K562 (cell line): ENCODE results near the gene DDR1. TPM values are rescaled to one million over a fixed set of nuclear protein-coding genes. Genes with fewer than 3 reads are reported as not detected.
A peak's percentile ranks its signal among the peaks of the same experiment; 100 is the strongest.

Source experiments
- CCAR2 ChIP-seq: fragments of 200-400 bp; formaldehyde crosslinking; IDR thresholded peaks from 2 replicates; pipeline ENCODE4 v1.6.1; 2017; ENCODE audit warnings: mild to moderate bottlenecking, low read depth, low read length
- ELF2 ChIP-seq: fragments of 250-450 bp; sonication (Bioruptor Pico); IDR thresholded peaks from 2 replicates; pipeline ENCODE4 v1.5.0; 2021; ENCODE audit warnings: mild to moderate bottlenecking
- FOXJ3 ChIP-seq: sonication (generic); formaldehyde crosslinking; IDR thresholded peaks from 2 replicates; pipeline ENCODE4 v1.4.0; 2020; ENCODE audit warnings: mild to moderate bottlenecking, missing genetic modification reagents
- FOXM1 ChIP-seq, 2 experiments: fragments of 450-650 bp in 1 of 2; sonication (generic) in 1 of 2; formaldehyde crosslinking in 1 of 2; IDR thresholded peaks; 2 replicates each; pipeline versions ENCODE4 v1.6.1 to v1.9.0; 2017 to 2022; ENCODE audit warnings: low read depth in 2 of 2, mild to moderate bottlenecking in 2 of 2, missing genetic modification reagents in 1 of 2, moderate library complexity in 1 of 2
- KLF6 ChIP-seq: fragments of 250-450 bp; sonication (Bioruptor Pico); IDR thresholded peaks from 2 replicates; pipeline ENCODE4 v1.4.0; 2020; ENCODE audit warnings: mild to moderate bottlenecking, moderate library complexity, borderline replicate concordance
- LARP7 ChIP-seq: fragments of 450-650 bp; IDR thresholded peaks from 2 replicates; pipeline ENCODE4 v1.6.1; 2016
- NFYB ChIP-seq: IDR thresholded peaks from 2 replicates; pipeline ENCODE4 v1.6.1; 2011; ENCODE audit warnings: mild to moderate bottlenecking, moderate library complexity; ENCODE audit not compliant: insufficient read length; ENCODE audit errors: extremely low read depth
- POLR2AphosphoS5 ChIP-seq: IDR thresholded peaks from 2 replicates; pipeline ENCODE4 v1.6.1; 2011; ENCODE audit warnings: mild to moderate bottlenecking, low read depth, low read length, moderate library complexity; ENCODE audit not compliant: control insufficient read depth, insufficient read depth
- RAD51 ChIP-seq: fragments of 450-650 bp; IDR thresholded peaks from 2 replicates; pipeline ENCODE4 v1.7.1; 2016; ENCODE audit warnings: low read depth, mild to moderate bottlenecking, borderline replicate concordance
- RB1 ChIP-seq: fragments of 450-650 bp; IDR thresholded peaks from 2 replicates; pipeline ENCODE4 v1.6.1; 2017; ENCODE audit warnings: low read depth, mild to moderate bottlenecking
- RBBP5 ChIP-seq: fragments of 200-600 bp; sonication (generic); IDR thresholded peaks from 2 replicates; pipeline ENCODE4 v1.6.1; 2012; ENCODE audit warnings: borderline replicate concordance, mild to moderate bottlenecking, low read length, control low read depth, inconsistent platforms; ENCODE audit not compliant: insufficient read depth, poor library complexity, severe bottlenecking
- RBM34 ChIP-seq: fragments of 200-400 bp; formaldehyde crosslinking; IDR thresholded peaks from 2 replicates; pipeline ENCODE4 v1.6.1; 2018; ENCODE audit warnings: low read length, borderline replicate concordance; ENCODE audit not compliant: insufficient read depth
- RCOR1 ChIP-seq, 2 experiments: IDR thresholded peaks; 2 replicates each; pipeline ENCODE4 v1.6.1; 2012; ENCODE audit warnings: low read depth in 2 of 2, low read length in 2 of 2, borderline replicate concordance in 1 of 2, improper control_type of control experiment in 1 of 2
- SMAD3 ChIP-seq: fragments of 450-650 bp; formaldehyde crosslinking; conservative IDR thresholded peaks from 2 replicates; pipeline ENCODE4 v1.4.0; 2020; ENCODE audit warnings: mild to moderate bottlenecking
- TAF9B ChIP-seq: fragments of 450-650 bp; IDR thresholded peaks from 2 replicates; pipeline ENCODE4 v1.6.1; 2018; ENCODE audit warnings: mild to moderate bottlenecking; ENCODE audit not compliant: partially characterized antibody
- ZFX ChIP-seq: sonication (generic); formaldehyde crosslinking; IDR thresholded peaks from 2 replicates; pipeline ENCODE4 v1.8.0; 2022; ENCODE audit warnings: mild to moderate bottlenecking, missing genetic modification reagents, moderate library complexity
- ZNF57 ChIP-seq: fragments of 450-650 bp; formaldehyde crosslinking; IDR thresholded peaks from 2 replicates; pipeline ENCODE4 v1.4.0; 2020; ENCODE audit warnings: mild to moderate bottlenecking, moderate library complexity
- polyA plus RNA-seq, 8 experiments: library from polyadenylated mRNA; depleted of rRNA in 4 of 8; stranded (reverse) in 5 of 8; unstranded in 3 of 8; fragments of >200 nt; fragmentation: Nextera tagmentation in 2 of 8; fragmentation: Illumina TruSeq in 1 of 8; extraction: Ambion mirVana in 2 of 8; extraction: Trizol in 1 of 8; gene quantifications; 2 replicates each; pipeline versions ENCODE4 v1.2.1 to v1.2.3, GENCODE V29; 2011 to 2014; ENCODE audit warnings: inconsistent platforms in 1 of 8, missing spikeins in 1 of 8
- total RNA-seq, 7 experiments: library from RNA; depleted of rRNA in 6 of 7; stranded (reverse); fragments of >200 nt in 6 of 7; fragmentation: Illumina TruSeq in 2 of 7; extraction: Trizol in 2 of 7; gene quantifications; 2 replicates each; pipeline versions ENCODE4 v1.2.1 to v1.2.3, GENCODE V29; 2011 to 2021; ENCODE audit warnings: low replicate concordance in 1 of 7
- TF ChIP-seq, protein P1 (sequence below): fragments of 250-450 bp; sonication (Bioruptor Pico); IDR thresholded peaks from 2 replicates; pipeline ENCODE4 v1.4.0; 2020; ENCODE audit warnings: mild to moderate bottlenecking
- TF ChIP-seq, protein P2 (sequence below): fragments of 450-650 bp; formaldehyde crosslinking; IDR thresholded peaks from 2 replicates; pipeline ENCODE4 v1.4.0; 2020; ENCODE audit warnings: mild to moderate bottlenecking, moderate library complexity
- TF ChIP-seq, protein P3 (sequence below): fragments of 250-450 bp; sonication (Bioruptor Pico); IDR thresholded peaks from 2 replicates; pipeline ENCODE4 v1.8.0; 2021; ENCODE audit warnings: mild to moderate bottlenecking, moderate library complexity
- TF ChIP-seq, protein P4 (sequence below): fragments of 250-450 bp; sonication (Bioruptor Pico); IDR thresholded peaks from 2 replicates; pipeline ENCODE4 v1.8.0; 2021; ENCODE audit warnings: borderline replicate concordance, mild to moderate bottlenecking, moderate library complexity; ENCODE audit not compliant: poor library complexity, severe bottlenecking
- TF ChIP-seq, protein P5 (sequence below): fragments of 250-450 bp; sonication (Bioruptor Pico); IDR thresholded peaks from 2 replicates; pipeline ENCODE4 v1.8.0; 2022; ENCODE audit warnings: moderate library complexity, mild to moderate bottlenecking, inconsistent platforms

The DDR1 gene
- total and polyA plus RNA-seq, 9 of the 15 experiments (the other 6 are each of a cell fraction or from before 2014, with no cell fraction given), result 1.4 to 44.6 (median 12.2) TPM

DNA sequence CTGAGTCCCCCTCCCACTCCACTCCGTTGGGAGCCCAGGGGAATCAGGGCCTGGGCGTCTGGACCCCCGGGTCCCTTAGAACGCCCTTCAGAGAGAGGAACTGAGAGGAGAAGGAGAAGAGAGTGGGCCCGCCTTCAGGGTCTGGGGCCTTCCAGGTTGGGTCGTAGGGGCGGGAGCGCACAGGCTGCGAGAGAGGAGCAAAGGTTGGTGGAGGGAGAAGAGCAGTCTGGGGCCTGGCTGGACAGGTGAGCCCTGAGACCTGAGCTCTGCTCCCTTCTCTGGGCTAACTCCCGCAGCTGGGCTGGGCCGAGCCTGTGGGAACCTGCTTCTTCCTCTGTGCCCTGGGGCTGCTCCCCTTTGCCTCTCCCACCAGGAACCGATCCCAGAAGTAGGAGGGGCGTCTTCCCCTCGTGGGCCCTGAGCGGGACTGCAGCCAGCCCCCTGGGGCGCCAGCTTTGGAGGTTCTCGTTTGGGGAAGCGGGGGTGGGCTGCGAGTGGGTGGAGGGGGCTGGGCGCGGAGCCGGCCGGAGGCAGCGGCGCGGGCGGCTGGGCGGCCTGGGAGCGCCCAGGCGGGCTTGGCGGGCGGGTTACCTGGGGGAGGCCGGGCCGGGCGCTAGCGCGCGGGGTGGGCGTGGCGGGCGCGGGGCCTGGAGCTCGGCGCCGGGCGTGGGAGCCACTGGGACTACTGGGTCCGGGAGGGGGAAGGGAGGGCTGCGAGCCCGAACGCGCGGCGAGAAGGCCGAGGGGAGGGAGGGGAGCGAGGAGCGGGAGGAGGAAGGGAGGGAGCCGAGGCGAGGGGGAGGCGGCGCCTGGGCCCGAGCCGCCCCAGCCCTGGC is at the start of gene DDR1 (continued):
- TF ChIP-seq, protein P1, sequence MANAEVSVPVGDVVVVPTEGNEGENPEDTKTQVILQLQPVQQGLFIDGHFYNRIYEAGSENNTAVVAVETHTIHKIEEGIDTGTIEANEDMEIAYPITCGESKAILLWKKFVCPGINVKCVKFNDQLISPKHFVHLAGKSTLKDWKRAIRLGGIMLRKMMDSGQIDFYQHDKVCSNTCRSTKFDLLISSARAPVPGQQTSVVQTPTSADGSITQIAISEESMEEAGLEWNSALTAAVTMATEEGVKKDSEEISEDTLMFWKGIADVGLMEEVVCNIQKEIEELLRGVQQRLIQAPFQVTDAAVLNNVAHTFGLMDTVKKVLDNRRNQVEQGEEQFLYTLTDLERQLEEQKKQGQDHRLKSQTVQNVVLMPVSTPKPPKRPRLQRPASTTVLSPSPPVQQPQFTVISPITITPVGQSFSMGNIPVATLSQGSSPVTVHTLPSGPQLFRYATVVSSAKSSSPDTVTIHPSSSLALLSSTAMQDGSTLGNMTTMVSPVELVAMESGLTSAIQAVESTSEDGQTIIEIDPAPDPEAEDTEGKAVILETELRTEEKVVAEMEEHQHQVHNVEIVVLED (CRISPR knock-in tag), result no peak
- TF ChIP-seq CCAR2 (no peak), RCOR1 (IDR thresholded peaks at IDR 0.05; ENCODE audit: borderline replicate concordance in 1 of 2, low read depth in 2 of 2, low read length in 2 of 2) (0 out of 4 replicates have a peak, but pooled peaks of 1 of the 2 experiments have one; percentile 5), SMAD3 (no peak), POLR2AphosphoS5 (no peak), RAD51 (no peak), ZFX (CRISPR knock-in tag) (peak; percentile 29), ZNF57 (CRISPR knock-in tag) (no peak), KLF6 (CRISPR knock-in tag) (no peak), LARP7 (no peak), RBBP5 (peak; percentile 14), FOXJ3 (no peak), NFYB (no peak), TAF9B (no peak), RB1 (peak; percentile 30; the same call in 1 of the 2 replicates), RBM34 (no peak), ELF2 (peak; percentile 19; the same call in 1 of the 2 replicates), FOXM1 (IDR thresholded peaks at IDR 0.05; ENCODE audit: low read depth) (no peak), FOXM1 (CRISPR knock-in tag; IDR thresholded peaks at IDR 0.05; ENCODE audit: low read depth) (no peak)
- TF ChIP-seq, protein P2, sequence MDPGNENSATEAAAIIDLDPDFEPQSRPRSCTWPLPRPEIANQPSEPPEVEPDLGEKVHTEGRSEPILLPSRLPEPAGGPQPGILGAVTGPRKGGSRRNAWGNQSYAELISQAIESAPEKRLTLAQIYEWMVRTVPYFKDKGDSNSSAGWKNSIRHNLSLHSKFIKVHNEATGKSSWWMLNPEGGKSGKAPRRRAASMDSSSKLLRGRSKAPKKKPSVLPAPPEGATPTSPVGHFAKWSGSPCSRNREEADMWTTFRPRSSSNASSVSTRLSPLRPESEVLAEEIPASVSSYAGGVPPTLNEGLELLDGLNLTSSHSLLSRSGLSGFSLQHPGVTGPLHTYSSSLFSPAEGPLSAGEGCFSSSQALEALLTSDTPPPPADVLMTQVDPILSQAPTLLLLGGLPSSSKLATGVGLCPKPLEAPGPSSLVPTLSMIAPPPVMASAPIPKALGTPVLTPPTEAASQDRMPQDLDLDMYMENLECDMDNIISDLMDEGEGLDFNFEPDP (CRISPR knock-in tag), result no peak
- TF ChIP-seq, protein P3, sequence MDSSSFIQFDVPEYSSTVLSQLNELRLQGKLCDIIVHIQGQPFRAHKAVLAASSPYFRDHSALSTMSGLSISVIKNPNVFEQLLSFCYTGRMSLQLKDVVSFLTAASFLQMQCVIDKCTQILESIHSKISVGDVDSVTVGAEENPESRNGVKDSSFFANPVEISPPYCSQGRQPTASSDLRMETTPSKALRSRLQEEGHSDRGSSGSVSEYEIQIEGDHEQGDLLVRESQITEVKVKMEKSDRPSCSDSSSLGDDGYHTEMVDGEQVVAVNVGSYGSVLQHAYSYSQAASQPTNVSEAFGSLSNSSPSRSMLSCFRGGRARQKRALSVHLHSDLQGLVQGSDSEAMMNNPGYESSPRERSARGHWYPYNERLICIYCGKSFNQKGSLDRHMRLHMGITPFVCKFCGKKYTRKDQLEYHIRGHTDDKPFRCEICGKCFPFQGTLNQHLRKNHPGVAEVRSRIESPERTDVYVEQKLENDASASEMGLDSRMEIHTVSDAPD (CRISPR knock-in tag), result no peak
- TF ChIP-seq, protein P4, sequence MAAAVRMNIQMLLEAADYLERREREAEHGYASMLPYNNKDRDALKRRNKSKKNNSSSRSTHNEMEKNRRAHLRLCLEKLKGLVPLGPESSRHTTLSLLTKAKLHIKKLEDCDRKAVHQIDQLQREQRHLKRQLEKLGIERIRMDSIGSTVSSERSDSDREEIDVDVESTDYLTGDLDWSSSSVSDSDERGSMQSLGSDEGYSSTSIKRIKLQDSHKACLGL (CRISPR knock-in tag), result no peak
- TF ChIP-seq, protein P5, sequence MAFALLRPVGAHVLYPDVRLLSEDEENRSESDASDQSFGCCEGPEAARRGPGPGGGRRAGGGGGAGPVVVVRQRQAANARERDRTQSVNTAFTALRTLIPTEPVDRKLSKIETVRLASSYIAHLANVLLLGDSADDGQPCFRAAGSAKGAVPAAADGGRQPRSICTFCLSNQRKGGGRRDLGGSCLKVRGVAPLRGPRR (CRISPR knock-in tag), result no peak
